Measurements from ENCODE around the gene RGS16. TPM values are rescaled to one million over a fixed set of nuclear protein-coding genes. Genes with fewer than 3 reads are reported as not detected.

The RGS16 gene
- total and polyA plus RNA-seq, 4 donors = 0.54 to 2.7 (median 0.83) TPM

- no peak for TF ChIP-seq REST (IDR thresholded peaks at IDR 0.05)
These were observed 22.3 kb upstream of the RGS16 start (continued) for GRCh38 chr1:182626527-182626926.

GRCh38 chr1:182625719-182626504 is 21.7 kb upstream of the RGS16 start:
- TF ChIP-seq FOXA1 (IDR thresholded peaks at IDR 0.05) (no peak), CTCF (IDR thresholded peaks at IDR 0.05; ENCODE audit: low read depth, low read length, missing input control) (no peak), ATF3 (IDR thresholded peaks at IDR 0.05) (no peak), REST (IDR thresholded peaks at IDR 0.05) (no peak), TAF1 (conservative IDR thresholded peaks at IDR 0.05) (no peak), SP1 (IDR thresholded peaks at IDR 0.05) (no peak), RAD21 (IDR thresholded peaks at IDR 0.05) (no peak), GABPA (IDR thresholded peaks at IDR 0.05 in 1 of 2, conservative IDR thresholded peaks at IDR 0.05 in 1 of 2) (no peak), RXRA (IDR thresholded peaks at IDR 0.05) (no peak), EGR1 (IDR thresholded peaks at IDR 0.05; ENCODE audit: low read depth in 2 of 2) (no peak), FOXA2 (IDR thresholded peaks at IDR 0.05) (no peak), JUND (IDR thresholded peaks at IDR 0.05) (no peak), YY1 (IDR thresholded peaks at IDR 0.05) (no peak)

More at GRCh38 chr1:182625719-182626504, 21.7 kb upstream of the RGS16 start:
- no peaks in the 10 kb centered on the region for H3K9me3 ChIP-seq (ENCODE audit: control insufficient read depth in 4 of 4, low read length in 3 of 4)
- H3K36me3 ChIP-seq (ENCODE audit: control insufficient read depth in 4 of 4, insufficient read depth in 3 of 4, low read depth in 1 of 4, low read length in 3 of 4) = no peaks in the 10 kb centered on the region
- H3K4me3 ChIP-seq (ENCODE audit: low read depth in 1 of 3, low read length in 3 of 3) = no peak overlapping the region
- H3K27ac ChIP-seq (ENCODE audit: low read depth in 1 of 2, low read length in 2 of 2) = no peak overlapping the region
- 71% methylated on average over 1 of the region's 1 CpG for WGBS
- no peak overlapping the region for H3K9ac ChIP-seq (ENCODE audit: low read depth in 1 of 2, low read length in 2 of 2)
- H3K27me3 ChIP-seq (ENCODE audit: control insufficient read depth in 4 of 4, insufficient read depth in 4 of 4, low read length in 3 of 4) = peaks cover 0 to 2% (median 0%) of the 10 kb centered on the region in 4 donors
- peaks cover 0 to 4% (median 2%) of the 10 kb centered on the region in 4 donors for H3K4me1 ChIP-seq (ENCODE audit: control insufficient read depth in 4 of 4, insufficient read depth in 4 of 4, low read length in 3 of 4)
- DNase-seq (ENCODE audit: low spot score) = no peak
